T-helper 2 cell treated with Interferon-gamma antibody and Interleukin-4, amounts not matched to agents 100 ng/mL and 5 ng/mL, for 36 hours (primary cell): ENCODE measurements around the gene PDS5A. TPM values are rescaled to one million over a fixed set of nuclear protein-coding genes. Genes with fewer than 3 reads are reported as not detected.

Source experiments
- total RNA-seq: library from RNA; stranded (reverse); gene quantifications from 2 replicates; pipeline ENCODE4 v1.2.3, GENCODE V29; 2022

The PDS5A gene
- total RNA-seq, 1 donor from 2014 or later = 109 TPM

Other genes starting within 250 kb of the PDS5A start
- gene N4BP2, start 78.9 kb upstream of the PDS5A start, total RNA-seq = 25.4 and 29.7 TPM in 2 replicates
- gene RHOH, start 219.1 kb upstream of the PDS5A start, total RNA-seq = 124 and 127 TPM in 2 replicates